Choroid plexus epithelial cell (primary cell): ENCODE data around the gene NSG2.

Experiments used
- DNase-seq: peaks from one replicate; pipeline ENCODE4 v3.0.0-alpha.2; 2010; ENCODE audit warnings: low read depth
- H3K4me3 ChIP-seq: 2 replicates; pipeline ENCODE4 v1.5.1; 2011; ENCODE audit warnings: low read depth, mild to moderate bottlenecking, control low read depth, low read length, moderate library complexity
- TF ChIP-seq, protein P1 (sequence below): conservative IDR thresholded peaks from 2 replicates; pipeline ENCODE4 v1.5.1; 2011; ENCODE audit warnings: low read depth, mild to moderate bottlenecking, control low read depth, inconsistent platforms, low read length, moderate library complexity

NSG2 gene

DNA sequence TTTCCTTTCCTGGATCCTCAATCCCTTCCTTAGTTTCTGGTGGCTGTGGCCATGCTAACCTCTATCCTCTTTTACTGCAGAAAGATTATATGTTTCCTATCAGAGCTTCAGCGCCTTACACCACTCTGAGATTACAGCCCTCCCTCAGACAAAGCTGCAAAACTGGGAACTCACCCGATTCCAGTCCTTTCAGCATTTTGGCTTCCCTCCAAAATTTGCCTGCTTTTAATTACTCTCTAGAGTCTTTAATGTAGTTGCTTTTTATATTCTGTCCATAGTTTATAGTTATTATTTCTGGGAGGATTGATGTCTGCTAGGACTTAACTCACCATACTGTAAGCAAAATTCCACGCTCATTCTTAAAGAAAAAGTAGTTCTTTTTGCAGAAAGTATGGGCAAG is 110.2 kb downstream of the NSG2 start:
- no peak overlapping the region for H3K4me3 ChIP-seq
- TF ChIP-seq, protein P1, sequence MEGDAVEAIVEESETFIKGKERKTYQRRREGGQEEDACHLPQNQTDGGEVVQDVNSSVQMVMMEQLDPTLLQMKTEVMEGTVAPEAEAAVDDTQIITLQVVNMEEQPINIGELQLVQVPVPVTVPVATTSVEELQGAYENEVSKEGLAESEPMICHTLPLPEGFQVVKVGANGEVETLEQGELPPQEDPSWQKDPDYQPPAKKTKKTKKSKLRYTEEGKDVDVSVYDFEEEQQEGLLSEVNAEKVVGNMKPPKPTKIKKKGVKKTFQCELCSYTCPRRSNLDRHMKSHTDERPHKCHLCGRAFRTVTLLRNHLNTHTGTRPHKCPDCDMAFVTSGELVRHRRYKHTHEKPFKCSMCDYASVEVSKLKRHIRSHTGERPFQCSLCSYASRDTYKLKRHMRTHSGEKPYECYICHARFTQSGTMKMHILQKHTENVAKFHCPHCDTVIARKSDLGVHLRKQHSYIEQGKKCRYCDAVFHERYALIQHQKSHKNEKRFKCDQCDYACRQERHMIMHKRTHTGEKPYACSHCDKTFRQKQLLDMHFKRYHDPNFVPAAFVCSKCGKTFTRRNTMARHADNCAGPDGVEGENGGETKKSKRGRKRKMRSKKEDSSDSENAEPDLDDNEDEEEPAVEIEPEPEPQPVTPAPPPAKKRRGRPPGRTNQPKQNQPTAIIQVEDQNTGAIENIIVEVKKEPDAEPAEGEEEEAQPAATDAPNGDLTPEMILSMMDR = no peak
- no peak for DNase-seq

DNA sequence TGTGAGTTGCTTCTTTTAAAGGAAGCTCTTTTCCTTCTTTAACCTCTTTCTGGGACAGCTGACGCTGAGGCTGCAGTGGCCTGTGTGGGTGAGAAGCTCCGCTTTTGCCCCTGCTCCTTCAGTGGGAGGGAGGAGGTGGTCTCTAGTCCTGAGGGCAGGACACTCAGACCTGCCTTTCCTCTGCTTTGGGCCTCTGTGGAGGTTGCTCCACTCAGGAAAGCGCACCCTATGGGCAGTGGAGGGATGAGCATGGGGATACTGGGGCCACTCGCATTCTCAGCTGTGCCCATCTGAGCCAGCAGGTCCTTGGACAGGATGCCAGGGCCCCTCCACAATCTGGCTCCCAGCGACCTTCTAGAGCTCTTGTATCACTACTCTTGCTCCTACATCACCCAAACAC is 111.5 kb downstream of the NSG2 start:
- DNase-seq = no peak
- TF ChIP-seq, protein P1 = no peak
- H3K4me3 ChIP-seq = no peak overlapping the region
